Right atrium auricular region (tissue), 2 donors: ENCODE data around the gene ITPR1. TPM values are rescaled to one million over a fixed set of nuclear protein-coding genes. Genes with fewer than 3 reads are reported as not detected.

Experiments
- DNase-seq: peaks from one replicate; pipeline ENCODE4 v3.0.0-alpha.2; 2019; ENCODE audit warnings: low spot score
- H3K27ac ChIP-seq, 2 donors: fragments of 200-600 bp; sonication (generic); 1 replicate in 1 of 2; 2 replicates in 1 of 2; pipeline ENCODE4 v1.5.1; 2016 to 2019
- H3K27me3 ChIP-seq, 2 donors: fragments of 200-600 bp; sonication (generic); one replicate each; pipeline versions ENCODE4 v1.5.1 to v1.6.0; 2017 to 2019
- H3K36me3 ChIP-seq: fragments of 200-600 bp; sonication (generic); one replicate; pipeline ENCODE4 v1.5.1; 2016
- H3K4me1 ChIP-seq, 2 donors: fragments of 200-600 bp; sonication (generic); one replicate each; pipeline versions ENCODE4 v1.5.1 to v1.6.0; 2017 to 2019
- H3K4me3 ChIP-seq, 2 donors: fragments of 200-600 bp; sonication (generic); 1 replicate in 1 of 2; 2 replicates in 1 of 2; pipeline ENCODE4 v1.5.1; 2017 to 2019; ENCODE audit warnings: mild to moderate bottlenecking in 1 of 2, moderate library complexity in 1 of 2
- H3K9me3 ChIP-seq, 2 donors: fragments of 200-600 bp; sonication (generic); one replicate each; pipeline ENCODE4 v1.5.1; 2019
- CTCF ChIP-seq, 2 donors: fragments of 200-600 bp; sonication (generic); IDR thresholded peaks; one replicate each; pipeline ENCODE4 v1.5.1; 2019; ENCODE audit warnings: antibody characterized with exemption in 2 of 2
- total RNA-seq, 2 donors: library from RNA; depleted of rRNA; stranded (reverse); fragments of >200 nt; gene quantifications; one replicate each; pipeline ENCODE4 v1.1.0, GENCODE V29; 2016

The ITPR1 gene
- total RNA-seq, 2 donors from 2014 or later = 36.7 to 42.5 TPM

GRCh38 chr3:4584456-4585249 lies 91.5 kb downstream of the ITPR1 start:
- DNase-seq = no peak
- H3K9me3 ChIP-seq = no peaks in the 10 kb centered on the region
- H3K4me1 ChIP-seq = peaks cover 5 to 86% of the 10 kb centered on the region in 2 donors
- no peaks in the 10 kb centered on the region for H3K36me3 ChIP-seq
- peak overlapping the region; percentile 7 to 29 for H3K4me3 ChIP-seq
- peak overlapping the region; percentile 74 to 80 for H3K27ac ChIP-seq
- peak in 1 of 2 donors; percentile 59 for TF ChIP-seq CTCF (IDR thresholded peaks at IDR 0.05)
- H3K27me3 ChIP-seq = no peaks in the 10 kb centered on the region

- Histone ChIP-seq H3K27me3 (no peaks in the 10 kb centered on the region), H3K4me1 (peaks cover 5 to 81% of the 10 kb centered on the region in 2 donors), H3K9me3 (no peaks in the 10 kb centered on the region), H3K27ac (no peak overlapping the region), H3K36me3 (no peaks in the 10 kb centered on the region), H3K4me3 (no peak overlapping the region)
- no peak for TF ChIP-seq CTCF (IDR thresholded peaks at IDR 0.05)
- no peak for DNase-seq
Measured at GRCh38 chr3:4586381-4586780, 93.2 kb downstream of the ITPR1 start.

- TF ChIP-seq CTCF (IDR thresholded peaks at IDR 0.05) = no peak
- H3K4me3 ChIP-seq = no peak overlapping the region
- H3K36me3 ChIP-seq = no peaks in the 10 kb centered on the region
- H3K27ac ChIP-seq = no peak overlapping the region
- no peak for DNase-seq
- peaks cover 5 to 72% of the 10 kb centered on the region in 2 donors for H3K4me1 ChIP-seq
- H3K9me3 ChIP-seq = no peaks in the 10 kb centered on the region
- H3K27me3 ChIP-seq = no peaks in the 10 kb centered on the region
Measured at GRCh38 chr3:4587061-4587837, 94.1 kb downstream of the ITPR1 start.

- Histone ChIP-seq H3K4me3 (no peak overlapping the region), H3K36me3 (no peaks in the 10 kb centered on the region), H3K4me1 (peaks cover 5 to 67% of the 10 kb centered on the region in 2 donors), H3K9me3 (no peaks in the 10 kb centered on the region), H3K27ac (peak overlapping the region in 1 of 2 donors; percentile 45), H3K27me3 (no peaks in the 10 kb centered on the region)
- no peak for TF ChIP-seq CTCF (IDR thresholded peaks at IDR 0.05)
- no peak for DNase-seq
Measured at GRCh38 chr3:4587838-4588105, 94.6 kb downstream of the ITPR1 start.

GRCh38 chr3:4588466-4588865 lies 95.3 kb downstream of the ITPR1 start:
- no peaks in the 10 kb centered on the region for H3K9me3 ChIP-seq
- peaks cover 5 to 60% of the 10 kb centered on the region in 2 donors for H3K4me1 ChIP-seq
- DNase-seq = no peak

More at GRCh38 chr3:4588466-4588865, 95.3 kb downstream of the ITPR1 start:
- Histone ChIP-seq H3K27me3 (no peaks in the 10 kb centered on the region), H3K27ac (peak overlapping the region; percentile 23 to 45), H3K36me3 (no peaks in the 10 kb centered on the region), H3K4me3 (no peak overlapping the region)
- no peak for TF ChIP-seq CTCF (IDR thresholded peaks at IDR 0.05)
